T-helper 2 cell (primary cell): Measurements from ENCODE around the gene SMIM1.
"Not testable (repeated sequence)": the region's sequence is repeated elsewhere in the genome, so short reads cannot be mapped to it uniquely, and the experiment has no call there.

ENCODE experiments used
- DNase-seq, 5 experiments: peaks; one replicate each; pipeline versions ENCODE4 v3.0.0 to v3.0.0-alpha.2; 2012 to 2022

The SMIM1 gene

DNA sequence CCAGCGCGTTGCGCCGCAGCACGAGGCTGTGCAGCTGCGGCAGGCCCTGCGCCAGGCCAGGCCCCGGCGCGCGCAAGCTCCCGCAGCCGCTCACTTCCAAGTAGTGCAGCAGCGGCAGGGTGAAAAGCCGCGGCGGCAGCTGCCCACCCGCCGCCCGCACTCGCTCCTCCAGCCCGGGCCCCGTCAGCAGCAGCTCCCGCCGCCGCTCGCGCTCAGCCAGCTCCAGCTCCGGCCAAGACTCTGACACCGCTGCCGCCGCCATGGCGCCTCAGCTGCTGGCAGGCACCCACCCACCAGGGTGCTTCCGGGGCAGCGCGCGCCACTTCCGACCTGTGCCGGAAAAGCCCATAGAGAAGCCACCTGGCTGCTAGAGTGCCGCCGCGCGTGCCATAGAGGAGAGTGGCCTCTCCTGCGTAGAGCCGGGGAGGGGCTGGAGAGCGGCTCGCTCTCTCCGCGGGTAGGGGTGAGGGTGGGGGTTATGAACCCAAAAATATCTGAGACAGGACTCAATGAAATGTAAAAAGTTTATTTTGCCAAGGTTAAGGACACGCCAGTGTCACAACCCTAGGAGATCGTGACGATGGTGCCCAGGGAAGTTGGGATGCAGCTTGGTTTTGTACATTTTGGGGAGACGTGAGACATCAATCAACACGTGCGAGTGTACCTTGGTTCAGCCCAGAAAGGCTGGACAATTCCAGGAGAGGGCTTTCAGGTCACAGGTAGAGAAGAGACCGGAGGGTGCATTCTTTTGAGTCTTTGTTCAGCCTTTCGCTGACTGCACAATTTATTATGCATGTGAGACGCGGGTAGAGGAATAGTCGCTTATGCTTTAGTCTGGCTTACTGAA lies 23.9 kb downstream of the SMIM1 start, which contains the start of gene LRRC47:
LRRC47 (minus strand) TSS at position 284 of the 847 bp plus-strand sequence; CDS start at position 262, 22 bp downstream.
- DNase-seq: peak; percentile 84 to 96 (median 90)

DNA sequence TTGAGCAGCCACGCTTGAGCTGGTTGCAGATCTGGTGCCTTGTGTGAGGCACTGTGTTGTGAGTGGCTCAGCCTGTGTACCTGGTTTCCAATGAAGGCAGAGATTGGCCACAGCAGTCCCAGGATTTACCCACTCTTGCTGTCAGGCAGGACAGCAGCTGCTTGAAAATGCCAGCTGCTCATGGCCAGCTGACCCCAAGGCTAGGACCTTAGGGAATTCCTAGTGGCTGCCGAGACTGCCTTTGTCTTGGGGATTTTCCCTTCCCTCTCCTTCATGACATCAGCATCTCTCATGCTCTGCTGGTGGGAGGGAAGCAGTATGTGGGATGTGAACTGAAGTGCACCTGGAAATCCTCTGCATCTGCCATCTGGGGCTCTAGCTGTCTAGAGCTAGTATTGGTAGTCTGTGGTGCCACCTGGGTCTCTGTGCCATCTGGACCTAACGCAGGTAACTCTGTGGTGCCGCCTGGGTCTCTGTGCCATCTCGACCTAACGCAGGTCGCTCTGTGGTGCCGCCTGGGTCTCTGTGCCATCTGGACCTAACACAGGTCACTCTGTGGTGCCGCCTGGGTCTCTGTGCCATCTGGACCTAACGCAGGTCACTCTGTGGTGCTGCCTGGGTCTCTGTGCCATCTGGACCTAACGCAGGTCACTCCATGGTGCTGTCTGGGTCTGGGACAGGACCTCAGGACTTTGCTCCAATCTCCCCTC lies 27.6 kb downstream of the SMIM1 start:
- DNase-seq: no peak

DNA sequence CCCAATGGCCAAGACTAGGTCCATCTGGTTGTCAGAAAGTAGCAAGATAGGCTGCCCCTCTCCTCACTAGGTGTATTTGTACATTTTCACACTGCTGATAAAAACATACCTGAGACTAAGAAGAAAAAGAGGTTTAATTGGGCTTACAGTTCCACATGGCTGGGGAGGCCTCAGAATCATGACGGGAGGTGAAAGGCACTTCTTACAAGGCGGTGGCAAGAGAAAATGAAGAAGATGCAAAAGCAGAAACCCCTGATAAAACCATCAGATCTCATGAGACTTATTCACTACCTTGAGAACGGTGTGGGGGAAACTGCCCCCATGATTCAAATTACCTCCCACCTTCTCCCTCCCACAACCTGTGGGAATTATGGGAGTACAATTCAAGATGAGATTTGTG lies 28.2 kb downstream of the SMIM1 start:
- not testable (repeated sequence) for DNase-seq

DNA sequence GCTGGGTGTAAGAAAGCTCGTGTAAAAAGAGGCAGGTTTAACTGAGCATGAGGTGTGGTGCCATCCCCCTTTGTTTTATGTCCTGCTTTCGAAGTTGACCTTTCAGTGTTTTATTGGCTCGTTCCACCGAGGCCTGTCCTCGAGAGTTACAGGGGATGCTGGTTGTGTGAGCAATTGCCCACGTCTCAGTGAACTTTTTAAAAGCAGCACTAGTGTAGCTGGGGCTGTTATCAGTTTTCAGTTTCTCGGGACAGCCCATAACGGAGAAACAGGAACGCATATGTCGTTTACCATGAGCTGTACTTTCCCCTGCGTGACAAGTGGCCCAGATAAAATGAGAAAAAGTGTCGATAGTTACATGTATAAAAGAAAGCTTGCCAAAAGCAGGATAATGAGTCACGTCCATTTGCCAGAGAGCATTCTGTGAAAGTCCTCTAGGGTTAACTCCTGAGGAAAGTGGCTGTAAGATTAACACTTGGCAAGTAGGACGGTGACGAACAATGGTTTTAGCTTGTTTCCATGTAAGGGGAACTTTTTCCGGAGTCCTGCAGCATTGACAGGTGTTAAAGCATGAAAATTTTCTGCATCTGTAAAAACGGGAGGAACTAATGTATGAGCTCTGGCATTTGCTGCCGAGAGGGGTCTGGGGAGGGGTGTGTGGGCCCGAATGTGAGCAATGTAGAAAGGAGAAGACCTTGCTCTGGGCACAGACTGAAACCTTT lies 31.5 kb downstream of the SMIM1 start:
- no peak for DNase-seq

DNA sequence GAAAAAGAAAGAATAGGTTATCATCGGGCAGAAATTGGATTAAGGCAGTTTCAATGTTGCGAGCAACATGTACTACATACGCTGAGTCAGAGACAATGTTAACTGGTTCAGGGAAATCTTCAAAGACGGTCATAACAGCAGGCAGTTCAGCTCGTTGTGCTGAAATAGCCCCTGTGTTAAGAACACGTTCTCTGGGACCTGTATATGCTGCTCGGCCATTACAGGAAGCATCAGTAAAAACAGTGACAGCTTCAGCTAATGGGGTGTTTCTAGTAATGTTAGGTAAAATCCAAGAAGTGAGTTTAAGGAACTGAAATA lies 32.0 kb downstream of the SMIM1 start:
- not testable (repeated sequence) for DNase-seq

DNA sequence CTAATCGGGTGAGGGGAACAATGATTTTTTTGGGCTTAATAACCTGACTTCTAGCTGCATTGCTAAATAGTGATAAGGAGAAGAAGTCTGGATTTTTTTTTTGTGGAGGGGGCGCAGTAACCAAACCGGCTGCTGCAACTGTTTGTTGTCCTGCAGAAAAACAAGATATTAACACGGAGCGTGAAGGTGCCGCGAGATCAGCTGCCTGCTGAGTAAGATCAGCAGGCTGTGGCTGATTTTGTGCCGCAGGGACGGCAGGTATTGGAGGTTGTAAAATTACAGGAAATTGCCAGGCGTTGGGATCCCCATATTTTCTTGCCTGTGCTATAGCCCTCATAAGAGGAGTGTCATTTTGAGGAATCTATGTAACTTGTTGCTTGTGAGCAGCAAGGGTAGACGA lies 32.5 kb downstream of the SMIM1 start:
- no peak for DNase-seq

DNA sequence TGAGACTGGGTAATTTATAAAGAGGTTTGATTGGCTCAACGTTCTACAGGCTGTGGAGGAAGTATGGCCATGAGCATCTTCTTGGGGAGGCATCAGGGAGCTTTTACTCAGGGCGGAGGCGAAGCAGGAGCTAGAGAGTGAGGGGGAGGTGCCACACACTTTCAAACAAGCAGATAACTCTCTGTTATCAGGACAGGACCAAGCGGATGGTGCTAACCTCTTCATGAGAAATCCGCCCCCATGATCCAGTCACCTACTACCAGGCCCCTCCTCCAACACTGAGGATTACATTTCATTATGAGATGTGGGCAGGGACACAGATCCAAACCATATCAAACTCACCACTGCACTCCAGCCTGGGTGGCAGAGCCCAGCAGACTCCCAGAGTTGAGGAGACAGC lies 35.2 kb downstream of the SMIM1 start:
- no peak for DNase-seq

DNA sequence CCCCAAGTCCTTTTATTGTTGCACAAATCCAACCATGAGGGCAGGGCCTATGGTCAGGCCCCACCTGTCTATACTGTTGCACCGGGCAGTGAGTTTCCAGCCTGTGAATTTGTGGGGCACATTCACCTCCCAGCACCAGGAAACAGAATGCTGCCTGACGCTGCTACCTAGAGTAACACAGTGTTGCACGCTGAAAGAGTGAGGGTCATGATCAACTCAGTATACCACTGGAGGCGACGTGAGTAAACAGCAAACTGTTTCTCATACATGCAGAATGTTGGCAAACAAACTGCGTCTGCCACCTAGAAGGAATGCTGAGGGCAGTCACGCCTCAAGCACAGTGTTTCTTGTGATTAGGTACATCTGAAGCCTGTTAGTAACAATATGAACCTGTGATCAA lies 37.1 kb downstream of the SMIM1 start:
- no peak for DNase-seq

DNA sequence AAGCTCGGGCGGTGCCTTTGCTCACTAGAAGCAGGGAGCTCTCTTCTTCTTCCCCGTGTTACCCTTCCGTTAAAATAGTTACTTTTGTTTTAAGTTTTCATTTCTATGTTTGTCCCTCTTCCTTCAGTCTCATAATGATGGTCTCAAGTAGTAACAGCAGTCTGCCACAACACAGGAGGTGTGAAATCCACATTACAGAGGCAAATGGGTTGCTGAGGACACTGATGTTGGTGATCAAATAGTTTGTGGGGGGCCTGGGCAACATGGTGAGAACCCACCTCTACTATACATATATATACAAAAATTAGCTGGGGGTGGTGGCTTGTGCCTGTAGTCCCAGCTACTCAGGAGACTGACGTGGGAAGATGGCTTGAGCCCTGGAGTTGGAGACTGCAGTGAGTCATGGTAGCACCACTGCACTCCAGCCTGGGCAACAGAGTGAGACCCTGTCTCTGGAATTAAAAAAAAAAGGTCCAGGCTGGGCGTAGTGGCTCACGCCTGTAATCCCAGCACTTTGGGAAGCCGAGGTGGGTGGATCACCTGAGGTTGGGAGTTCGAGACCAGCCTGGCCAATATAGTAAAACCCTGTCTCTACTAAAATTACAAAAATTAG lies 37.7 kb downstream of the SMIM1 start:
- DNase-seq: peak in 1 of 5 experiments; percentile 31

DNA sequence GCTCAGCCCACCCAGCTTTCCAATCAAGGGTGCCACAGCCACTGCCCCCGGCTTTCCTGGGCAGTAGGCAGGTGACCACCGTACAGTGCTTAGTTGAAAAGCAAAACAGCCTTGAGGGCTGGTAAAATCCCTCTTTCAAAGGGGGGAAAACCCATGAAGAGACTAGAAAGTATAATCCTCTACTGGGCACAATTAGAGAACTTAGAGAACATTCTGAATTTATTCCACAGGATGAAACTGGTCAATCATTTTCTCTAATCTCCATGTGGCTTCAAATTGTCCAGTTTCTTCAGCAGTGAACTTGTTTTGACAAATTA lies 39.0 kb downstream of the SMIM1 start:
- no peak for DNase-seq

DNA sequence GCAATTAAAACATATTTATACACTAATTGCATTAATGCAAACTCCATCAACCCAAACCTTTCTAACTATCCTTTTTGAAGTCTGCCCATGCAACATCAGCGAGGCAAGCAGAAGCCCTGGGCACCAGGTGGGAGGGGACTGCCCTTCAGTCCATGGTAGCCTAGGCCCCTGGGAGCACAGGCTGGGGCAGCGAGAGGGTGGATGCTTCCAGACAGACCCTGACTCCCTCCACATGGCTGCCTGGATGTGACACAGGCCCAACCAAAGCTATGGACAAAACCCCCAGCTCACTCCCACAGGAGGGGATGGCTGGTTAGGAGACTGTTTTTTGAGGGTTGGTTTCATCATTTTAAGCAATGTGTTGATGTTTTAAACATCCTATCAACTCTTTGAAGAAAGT lies 41.5 kb downstream of the SMIM1 start:
- no peak for DNase-seq

DNA sequence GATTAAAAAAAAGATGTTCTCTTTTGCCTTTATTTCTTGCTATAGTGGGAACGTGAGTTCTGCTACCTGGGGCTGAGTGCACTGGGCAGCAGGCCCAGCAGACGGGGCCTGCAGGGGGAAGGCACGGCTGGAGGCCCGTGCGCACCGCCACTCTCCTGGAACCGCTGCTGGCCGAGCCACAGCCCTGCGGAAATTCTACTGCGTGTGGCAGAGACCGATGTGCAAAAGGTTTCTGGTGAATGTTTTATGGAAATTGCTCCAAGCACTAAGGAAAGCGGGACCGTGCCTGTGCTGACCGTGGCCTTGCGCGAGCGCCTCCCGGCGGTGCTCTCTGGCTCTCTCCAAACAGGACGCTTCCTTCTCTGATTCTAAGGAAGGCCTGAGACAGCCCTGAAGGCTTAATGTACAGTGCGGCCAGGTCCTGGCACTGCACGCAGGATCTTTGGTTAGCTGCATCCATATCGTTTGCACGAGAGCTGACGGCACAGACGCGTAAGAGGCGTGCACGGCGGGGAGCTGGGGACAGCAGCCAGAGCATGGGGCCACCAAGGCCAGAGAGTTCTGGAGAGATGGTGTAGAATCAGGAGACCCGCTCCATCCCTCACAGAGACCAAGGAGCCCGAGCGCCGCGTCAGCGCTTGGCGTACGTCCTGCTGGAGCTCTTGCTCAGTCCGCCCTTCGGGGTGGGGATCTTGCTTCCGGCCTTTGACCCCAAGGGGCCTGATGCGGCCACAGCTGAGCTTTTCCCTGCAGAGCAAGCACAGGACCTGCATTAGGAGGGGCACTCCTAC lies 42.4 kb downstream of the SMIM1 start:
- no peak for DNase-seq

DNA sequence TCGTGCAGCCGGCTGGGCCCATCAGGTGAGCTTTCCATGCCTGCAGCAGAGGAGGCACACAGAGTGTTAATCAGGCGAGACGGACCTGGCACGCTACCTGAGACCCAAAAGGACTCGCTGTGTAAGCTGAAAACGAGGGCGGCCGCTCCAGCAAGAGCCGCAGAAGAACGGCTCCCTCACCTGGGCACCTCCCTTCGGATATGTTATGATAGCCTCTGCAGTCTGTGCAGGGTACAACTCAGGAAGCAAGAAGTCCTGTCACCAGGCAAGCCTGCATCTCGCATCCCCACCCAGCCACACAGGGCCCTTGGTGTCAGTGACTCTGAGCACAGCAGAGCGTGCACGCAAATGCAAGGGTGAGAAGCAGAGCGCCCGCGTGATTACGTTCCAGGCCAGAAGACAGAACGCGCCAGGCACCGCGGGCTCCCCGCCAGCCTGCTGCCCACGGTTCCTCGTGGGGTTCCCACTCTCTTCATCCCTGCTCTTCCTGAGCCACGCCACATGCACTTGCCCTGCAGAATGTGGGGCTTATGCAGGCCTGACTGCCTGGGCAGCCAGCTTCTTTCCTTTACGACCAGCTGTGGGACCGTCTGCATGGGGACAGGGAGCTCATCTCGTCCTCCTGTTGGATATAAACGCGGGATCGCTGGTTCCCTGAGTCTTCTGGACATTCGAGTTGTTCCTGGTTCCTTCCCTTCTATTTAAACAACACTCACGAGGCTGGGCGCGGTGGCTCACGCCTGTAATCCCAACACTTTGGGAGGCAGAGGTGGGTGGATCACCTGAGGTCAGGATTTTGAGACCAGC lies 44.0 kb downstream of the SMIM1 start:
- DNase-seq: no peak

DNA sequence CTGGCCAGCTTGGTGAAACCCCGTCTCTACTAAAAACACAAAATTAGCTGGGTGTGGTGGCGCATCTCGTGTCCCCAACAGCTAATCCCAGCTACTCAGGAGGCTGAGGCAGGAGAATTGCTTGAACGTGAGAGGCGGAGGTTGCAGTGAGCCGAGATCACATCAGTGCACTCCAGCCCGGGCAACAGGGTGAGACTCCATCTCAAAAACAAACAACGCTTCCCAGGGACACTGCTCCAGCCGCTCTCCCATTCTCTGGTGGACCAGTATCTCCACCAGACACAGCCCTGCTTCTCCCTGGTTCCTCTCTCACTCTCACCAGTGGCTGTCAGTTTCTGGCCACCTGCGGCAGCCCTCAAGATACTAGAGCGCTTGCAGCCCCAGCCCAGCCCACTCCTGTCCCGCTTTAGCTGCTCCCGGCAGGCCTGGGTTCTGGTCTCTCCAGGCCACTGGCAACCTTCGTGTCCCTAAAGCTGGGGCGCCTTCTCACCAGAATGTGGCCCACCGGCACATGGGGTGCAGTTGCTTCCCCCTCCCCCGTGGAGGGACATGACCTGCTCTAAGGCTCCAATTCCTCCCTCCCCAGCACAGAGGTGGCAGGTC lies 44.7 kb downstream of the SMIM1 start:
- no peak for DNase-seq

DNA sequence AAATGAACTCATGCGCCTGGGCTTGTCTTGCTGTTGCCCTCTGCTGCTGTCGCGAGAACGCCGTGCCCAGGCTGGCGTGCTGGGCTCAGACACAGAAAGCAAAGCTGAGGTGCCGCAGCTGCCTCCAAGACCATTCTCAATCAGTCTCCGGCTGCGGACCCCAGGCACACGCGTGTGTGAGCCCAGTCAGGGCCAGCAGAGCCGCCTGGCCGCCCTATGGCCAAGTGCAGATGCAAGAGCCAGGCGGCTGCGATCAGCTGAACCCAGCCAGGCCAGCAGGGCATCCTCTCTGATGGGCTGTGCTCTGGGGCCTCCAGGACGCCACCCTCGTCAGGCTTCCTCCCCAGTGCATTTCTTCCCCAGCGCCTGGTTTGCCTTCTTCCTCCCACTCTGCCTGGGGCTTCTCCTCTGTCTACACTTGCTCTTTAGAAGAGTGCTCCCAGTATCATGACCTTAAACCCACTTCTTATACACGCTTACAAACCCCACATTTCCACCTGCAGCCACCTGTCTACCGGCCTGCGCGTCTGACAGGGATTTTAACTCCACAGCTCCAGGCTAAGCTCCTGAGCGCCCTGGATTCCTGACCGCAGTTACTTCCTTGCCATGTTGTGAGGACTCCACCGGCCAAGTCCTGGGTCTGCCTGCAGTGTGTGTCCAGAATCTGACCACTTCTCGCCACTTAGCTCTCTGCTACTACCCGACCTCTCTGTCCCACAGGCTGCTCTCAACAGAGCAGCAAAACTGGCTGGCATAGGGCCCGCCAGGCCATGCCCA lies 45.5 kb downstream of the SMIM1 start:
- DNase-seq: no peak

DNA sequence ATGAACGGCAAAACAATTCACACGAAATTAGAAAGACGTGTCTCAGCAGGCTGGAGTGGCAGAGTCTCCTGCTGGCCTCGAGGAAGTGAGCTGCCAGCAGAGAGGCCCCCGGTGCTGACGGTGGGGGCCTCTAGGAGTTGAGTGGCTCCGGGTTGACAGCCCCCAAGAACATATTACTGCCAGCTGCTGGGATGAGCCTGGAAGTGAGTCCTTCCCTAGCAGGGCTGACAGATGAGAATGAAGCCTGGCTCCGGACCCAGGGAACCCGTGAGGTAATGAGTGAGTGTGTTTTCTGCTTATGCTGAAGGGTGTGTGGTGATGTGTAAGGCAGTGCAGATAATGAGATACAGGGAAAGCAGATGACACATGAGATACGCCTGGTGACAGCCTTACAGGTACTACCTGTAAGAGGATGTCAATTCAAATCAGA lies 47.2 kb downstream of the SMIM1 start:
- DNase-seq: no peak

DNA sequence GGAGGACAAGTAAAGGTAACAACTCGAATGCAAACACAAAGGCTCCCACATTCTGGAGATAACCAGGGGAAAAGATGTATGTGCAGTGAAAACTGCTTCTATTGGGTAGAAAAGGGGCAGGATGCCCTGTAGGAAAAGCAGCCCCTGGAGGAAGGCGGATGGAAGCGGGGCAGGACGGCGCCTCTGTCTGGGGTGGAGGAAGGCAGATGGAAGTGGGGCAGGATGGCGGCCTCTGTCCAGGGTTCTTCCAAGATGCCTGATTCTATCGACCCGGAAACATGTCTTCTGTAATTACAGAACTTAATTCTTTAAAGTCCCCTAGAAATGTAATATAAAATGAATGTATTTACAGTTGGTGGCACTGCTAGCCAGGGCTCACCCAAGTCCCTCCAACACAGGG lies 47.8 kb downstream of the SMIM1 start:
- no peak for DNase-seq

DNA sequence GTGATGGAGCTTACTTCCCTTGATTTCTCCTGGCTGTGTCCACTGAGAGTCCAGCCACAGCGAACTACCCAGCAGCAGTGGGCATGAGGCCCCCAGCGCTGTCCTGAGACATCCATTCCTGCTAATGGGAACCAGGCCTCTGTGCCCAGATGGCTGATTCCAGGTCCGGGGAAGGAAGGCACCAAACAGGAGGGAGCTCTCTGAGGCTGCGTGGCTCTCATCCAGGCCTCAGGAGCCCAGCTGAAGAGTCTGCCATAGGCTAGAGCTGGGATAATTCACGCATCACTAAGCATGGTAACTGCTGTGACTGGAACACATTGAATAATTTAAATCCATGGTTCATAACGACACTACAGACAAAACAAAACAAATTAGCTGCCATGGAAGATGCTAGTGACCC lies 48.5 kb downstream of the SMIM1 start:
- DNase-seq: no peak

DNA sequence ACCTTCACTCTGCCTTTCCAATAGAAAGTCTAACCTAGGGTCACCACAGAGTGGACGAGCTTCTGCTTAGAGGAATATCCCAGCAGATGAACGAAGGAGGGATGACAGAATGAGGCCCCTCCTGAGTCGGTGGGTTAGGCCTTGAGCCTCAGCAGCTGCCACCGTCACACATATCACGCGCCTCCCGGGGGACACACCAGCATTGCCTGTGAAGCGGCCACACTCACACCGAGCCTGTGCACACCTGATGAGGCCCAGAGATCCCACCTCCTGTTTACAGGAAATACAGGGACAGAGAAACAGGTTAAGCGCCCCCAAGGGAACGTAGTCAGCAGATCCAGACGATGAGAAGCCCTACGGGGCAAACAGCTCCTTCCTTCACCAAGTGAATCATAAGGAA lies 48.9 kb downstream of the SMIM1 start:
- no peak for DNase-seq

DNA sequence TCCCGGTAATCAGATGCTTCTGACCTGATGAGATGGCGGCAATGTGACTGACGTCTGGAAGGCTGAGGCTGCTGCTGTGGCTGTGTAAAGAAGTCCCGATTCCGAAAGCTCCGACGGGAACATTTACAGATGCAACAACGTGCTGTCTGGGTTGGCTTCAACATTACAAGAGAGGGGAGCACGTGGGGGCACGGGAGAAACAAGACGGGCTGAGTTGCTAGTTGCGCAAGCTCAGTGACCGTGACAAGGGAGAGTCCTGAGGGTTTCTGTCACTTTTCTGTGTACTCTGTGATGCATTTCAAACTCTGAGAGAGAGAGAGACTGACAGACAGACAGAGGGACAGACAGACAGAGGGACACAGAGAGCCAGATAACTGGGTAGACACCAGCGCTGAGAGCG lies 49.4 kb downstream of the SMIM1 start:
- DNase-seq: no peak
